Stimulated activated naive CD8-positive, alpha-beta T cell treated with anti-CD3 and anti-CD28 coated beads, Interleukin-15, Interleukin-2, amounts not matched to agents 100 U/mL and 50 U/mL, for 24 hours (primary cell): ENCODE measurements around the gene YIF1A.
"Not testable (repeated sequence)": the region's sequence is repeated elsewhere in the genome, so short reads cannot be mapped to it uniquely, and the experiment has no call there.

Experiments
- ATAC-seq: fragments of 150-1000 bp; cut with Tn5 transposase; one replicate; pipeline ENCODE4 v1.10.0; 2021
- DNase-seq: peaks from one replicate; pipeline ENCODE4 v3.0.0; 2021

YIF1A gene

GRCh38 chr11:66311965-66312548 is 23.1 kb upstream of the YIF1A start:
- ATAC-seq (peak; percentile 63), DNase-seq (peak; percentile 93)

GRCh38 chr11:66311470-66311964 is 22.6 kb upstream of the YIF1A start:
- no peak for ATAC-seq
- DNase-seq = no peak

- DNase-seq, ATAC-seq: not testable (repeated sequence)
Observed at GRCh38 chr11:66310803-66311440, 22.0 kb upstream of the YIF1A start.

- ATAC-seq (no peak), DNase-seq (no peak)
Observed at GRCh38 chr11:66310324-66310723, 21.4 kb upstream of the YIF1A start.

GRCh38 chr11:66309475-66309874 is 20.5 kb upstream of the YIF1A start:
- ATAC-seq (no peak), DNase-seq (no peak)

GRCh38 chr11:66302656-66303055 is 13.7 kb upstream of the YIF1A start:
- DNase-seq = no peak
- ATAC-seq = no peak

GRCh38 chr11:66299186-66299585 is 10.2 kb upstream of the YIF1A start:
- DNase-seq (no peak), ATAC-seq (no peak)

GRCh38 chr11:66297610-66298009 is 8.7 kb upstream of the YIF1A start:
- no peak for ATAC-seq
- no peak for DNase-seq

- ATAC-seq = no peak
- DNase-seq = no peak
Observed at GRCh38 chr11:66294626-66295620, 6.0 kb upstream of the YIF1A start.

- ATAC-seq (no peak), DNase-seq (no peak)
Observed at GRCh38 chr11:66293777-66294625, 5.1 kb upstream of the YIF1A start.

- DNase-seq (no peak), ATAC-seq (no peak)
Observed at GRCh38 chr11:66293352-66293751, 4.4 kb upstream of the YIF1A start.

GRCh38 chr11:66292543-66293332 is 3.8 kb upstream of the YIF1A start:
- DNase-seq (no peak), ATAC-seq (no peak)

GRCh38 chr11:66291706-66292542 is 3.0 kb upstream of the YIF1A start, which contains the start of gene TMEM151A:
TMEM151A (plus strand) TSS chr11:66291894; CDS start chr11:66292014, 120 bp downstream.
- no peak for ATAC-seq

GRCh38 chr11:66291303-66291705 is 2.4 kb upstream of the YIF1A start:
- ATAC-seq (no peak), DNase-seq (no peak)

More at GRCh38 chr11:66291706-66292542, 3.0 kb upstream of the YIF1A start, which contains the start of gene TMEM151A:
- DNase-seq = peak; percentile 41

- ATAC-seq (no peak), DNase-seq (no peak)
Observed at GRCh38 chr11:66290330-66290621, 1.3 kb upstream of the YIF1A start.

- peak; percentile 70 for ATAC-seq
- DNase-seq = peak; percentile 87
Observed at GRCh38 chr11:66289548-66290329, 796 bp upstream of the YIF1A start.

GRCh38 chr11:66287889-66288670 is 863 bp downstream of the YIF1A start:
- DNase-seq = no peak
- ATAC-seq = no peak

- ATAC-seq = no peak
- DNase-seq = no peak
Observed at GRCh38 chr11:66287211-66287888, 1.6 kb downstream of the YIF1A start.
